ENCODE data around the gene TMCC3. TPM values are rescaled to one million over a fixed set of nuclear protein-coding genes. Genes with fewer than 3 reads are reported as not detected.

The TMCC3 gene
- total RNA-seq, 2 donors from 2014 or later = 13.5 to 15.4 TPM

- TF ChIP-seq, protein P1, sequence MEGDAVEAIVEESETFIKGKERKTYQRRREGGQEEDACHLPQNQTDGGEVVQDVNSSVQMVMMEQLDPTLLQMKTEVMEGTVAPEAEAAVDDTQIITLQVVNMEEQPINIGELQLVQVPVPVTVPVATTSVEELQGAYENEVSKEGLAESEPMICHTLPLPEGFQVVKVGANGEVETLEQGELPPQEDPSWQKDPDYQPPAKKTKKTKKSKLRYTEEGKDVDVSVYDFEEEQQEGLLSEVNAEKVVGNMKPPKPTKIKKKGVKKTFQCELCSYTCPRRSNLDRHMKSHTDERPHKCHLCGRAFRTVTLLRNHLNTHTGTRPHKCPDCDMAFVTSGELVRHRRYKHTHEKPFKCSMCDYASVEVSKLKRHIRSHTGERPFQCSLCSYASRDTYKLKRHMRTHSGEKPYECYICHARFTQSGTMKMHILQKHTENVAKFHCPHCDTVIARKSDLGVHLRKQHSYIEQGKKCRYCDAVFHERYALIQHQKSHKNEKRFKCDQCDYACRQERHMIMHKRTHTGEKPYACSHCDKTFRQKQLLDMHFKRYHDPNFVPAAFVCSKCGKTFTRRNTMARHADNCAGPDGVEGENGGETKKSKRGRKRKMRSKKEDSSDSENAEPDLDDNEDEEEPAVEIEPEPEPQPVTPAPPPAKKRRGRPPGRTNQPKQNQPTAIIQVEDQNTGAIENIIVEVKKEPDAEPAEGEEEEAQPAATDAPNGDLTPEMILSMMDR (IDR thresholded peaks at IDR 0.05) = no peak
- TF ChIP-seq POLR2AphosphoS5 (IDR thresholded peaks at IDR 0.05) (no peak), POLR2A (IDR thresholded peaks at IDR 0.05) (no peak)
Observed at GRCh38 chr12:94643606-94644005, 6.8 kb downstream of the TMCC3 start.

GRCh38 chr12:94641283-94641682 lies 9.1 kb downstream of the TMCC3 start:
- WGBS = 98% methylated on average over 7 of the region's 7 CpGs
- intact Hi-C loops (cut with DNase I) = no loop called here
- H3K4me3 ChIP-seq = no peak overlapping the region
- H3K9me3 ChIP-seq = no peaks in the 10 kb centered on the region
- no peaks in the 10 kb centered on the region for H3K36me3 ChIP-seq
- no peak for DNase-seq (ENCODE audit: low spot score)
- no peaks in the 10 kb centered on the region for H3K27me3 ChIP-seq (replicated peaks; ENCODE audit: insufficient read depth)
- no peak overlapping the region for H3K27ac ChIP-seq
- TF ChIP-seq POLR2A (IDR thresholded peaks at IDR 0.05) (no peak), POLR2AphosphoS5 (IDR thresholded peaks at IDR 0.05) (no peak)
- TF ChIP-seq, protein P1 (IDR thresholded peaks at IDR 0.05) = no peak
- H3K4me1 ChIP-seq (replicated peaks) = no peaks in the 10 kb centered on the region

More at GRCh38 chr12:94643606-94644005, 6.8 kb downstream of the TMCC3 start:
- Histone ChIP-seq H3K4me3 (no peak overlapping the region), H3K27me3 (replicated peaks; ENCODE audit: insufficient read depth) (no peaks in the 10 kb centered on the region), H3K27ac (peak overlapping the region in 1 of 2 donors; percentile 22), H3K9me3 (no peaks in the 10 kb centered on the region), H3K36me3 (no peaks in the 10 kb centered on the region), H3K4me1 (replicated peaks) (peaks cover 3% of the 10 kb centered on the region)
- intact Hi-C loops (cut with DNase I) = no loop called here
- WGBS = 79% methylated on average over 3 of the region's 3 CpGs
- DNase-seq (ENCODE audit: low spot score) = no peak

DNA sequence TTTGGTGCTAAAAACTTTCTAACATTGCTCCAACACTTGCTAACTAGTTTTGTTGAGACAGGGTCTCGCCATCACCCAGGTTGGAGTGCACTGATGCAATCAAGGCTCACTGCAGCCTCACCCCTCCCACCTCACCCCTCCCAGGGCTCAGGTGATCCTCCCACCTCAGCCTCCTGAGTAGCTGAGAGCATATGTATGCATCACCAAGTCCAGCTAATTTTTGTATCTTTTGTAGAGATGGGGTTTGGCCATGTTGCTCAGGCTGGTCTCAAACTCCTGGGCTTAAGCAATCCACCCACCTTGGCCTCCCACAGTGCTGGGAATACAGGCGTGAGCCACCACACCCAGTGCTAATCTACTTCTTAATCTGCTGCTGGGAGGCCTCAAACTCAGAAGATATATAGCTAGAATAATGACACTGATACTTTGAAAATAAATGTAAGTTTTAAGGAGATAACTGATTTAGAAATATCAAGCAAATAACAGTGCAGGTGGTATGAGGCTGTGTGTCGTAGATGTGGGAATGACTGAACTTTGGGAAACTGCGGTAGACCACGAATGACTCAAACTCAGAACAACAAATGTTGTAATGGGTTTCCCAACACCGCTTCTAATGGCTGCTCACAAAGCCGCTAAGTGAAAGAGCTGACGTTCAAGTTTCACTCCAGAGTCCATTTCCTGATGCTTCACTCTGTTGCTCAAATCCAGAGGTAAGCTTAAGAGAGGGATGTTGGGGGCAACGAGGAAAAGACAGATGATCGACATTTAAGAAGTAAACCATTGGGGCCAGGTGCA lies 10.0 kb downstream of the TMCC3 start:
- Histone ChIP-seq H3K9me3 (no peaks in the 10 kb centered on the region), H3K27me3 (replicated peaks; ENCODE audit: insufficient read depth) (no peaks in the 10 kb centered on the region), H3K4me3 (no peak overlapping the region), H3K36me3 (no peaks in the 10 kb centered on the region), H3K27ac (no peak overlapping the region), H3K4me1 (replicated peaks) (no peaks in the 10 kb centered on the region)
- TF ChIP-seq, protein P1 (IDR thresholded peaks at IDR 0.05) = no peak
- TF ChIP-seq POLR2A (IDR thresholded peaks at IDR 0.05) = no peak
- no peak for TF ChIP-seq POLR2AphosphoS5 (IDR thresholded peaks at IDR 0.05)
- no peak for DNase-seq (ENCODE audit: low spot score)
- WGBS = 82% methylated on average over 10 of the region's 10 CpGs
- intact Hi-C loops (cut with DNase I) = no loop called here

- intact Hi-C loops (cut with DNase I) = no loop called here
- TF ChIP-seq, protein P1 (IDR thresholded peaks at IDR 0.05) = no peak
- no peak for TF ChIP-seq POLR2A (IDR thresholded peaks at IDR 0.05)
- TF ChIP-seq POLR2AphosphoS5 (IDR thresholded peaks at IDR 0.05) = no peak
- no peak for DNase-seq (ENCODE audit: low spot score)
- Histone ChIP-seq H3K27me3 (replicated peaks; ENCODE audit: insufficient read depth) (no peaks in the 10 kb centered on the region), H3K27ac (no peak overlapping the region), H3K9me3 (no peaks in the 10 kb centered on the region), H3K4me1 (replicated peaks) (no peaks in the 10 kb centered on the region), H3K36me3 (no peaks in the 10 kb centered on the region), H3K4me3 (no peak overlapping the region)
- WGBS = 74% methylated on average over 1 of the region's 1 CpG
Observed at GRCh38 chr12:94638521-94638920, 11.8 kb downstream of the TMCC3 start.

All from prostate gland (tissue), 2 donors.